Lower leg skin (tissue), 3 donors: ENCODE results near the gene VWA5B1.

ENCODE experiments used
- CTCF ChIP-seq, 3 donors: fragments of 450-650 bp; IDR thresholded peaks; one replicate each; pipeline ENCODE4 v1.5.1; 2016; ENCODE audit warnings: antibody characterized with exemption in 3 of 3, mild to moderate bottlenecking in 3 of 3, moderate library complexity in 2 of 3
- POLR2A ChIP-seq, 2 donors: fragments of 450-650 bp; IDR thresholded peaks; one replicate each; pipeline ENCODE4 v1.6.1; 2016 to 2017; ENCODE audit warnings: antibody characterized with exemption in 2 of 2, mild to moderate bottlenecking in 1 of 2, moderate library complexity in 1 of 2

- TF ChIP-seq CTCF (IDR thresholded peaks at IDR 0.05) (no peak), POLR2A (IDR thresholded peaks at IDR 0.05) (no peak)
These were observed 75.4 kb downstream of the VWA5B1 start for GRCh38 chr1:20366056-20366462.
